ENCODE measurements around the gene KCNMB2.
"Not testable (repeated sequence)": the region's sequence is repeated elsewhere in the genome, so short reads cannot be mapped to it uniquely, and the experiment has no call there.

Gene KCNMB2

GRCh38 chr3:178851564-178851963, 315.3 kb downstream of the KCNMB2 start:
- no peak for TF ChIP-seq CTCF (IDR thresholded peaks at IDR 0.05; ENCODE audit: insufficient read depth, missing control alignments)
- DNase-seq (ENCODE audit: insufficient read length, low spot score) (no peak), FAIRE-seq (no peak)

- no peak for DNase-seq (ENCODE audit: insufficient read length, low spot score)
- no peak for TF ChIP-seq CTCF (IDR thresholded peaks at IDR 0.05; ENCODE audit: insufficient read depth, missing control alignments)
- FAIRE-seq, result no peak
Observed at GRCh38 chr3:178856804-178857203, 320.6 kb downstream of the KCNMB2 start.

GRCh38 chr3:178859386-178859785, 323.1 kb downstream of the KCNMB2 start:
- no peak for DNase-seq (ENCODE audit: insufficient read length, low spot score)
- no peak for TF ChIP-seq CTCF (IDR thresholded peaks at IDR 0.05; ENCODE audit: insufficient read depth, missing control alignments)
- no peak for FAIRE-seq

GRCh38 chr3:178859900-178860436, 323.7 kb downstream of the KCNMB2 start:
- DNase-seq (ENCODE audit: insufficient read length, low spot score); FAIRE-seq: not testable (repeated sequence)

- FAIRE-seq (no peak), DNase-seq (ENCODE audit: insufficient read length, low spot score) (no peak)
- TF ChIP-seq CTCF (IDR thresholded peaks at IDR 0.05; ENCODE audit: insufficient read depth, missing control alignments), result no peak
Observed at GRCh38 chr3:178868681-178869080, 332.4 kb downstream of the KCNMB2 start.

- no peak for FAIRE-seq
- no peak for TF ChIP-seq CTCF (IDR thresholded peaks at IDR 0.05; ENCODE audit: insufficient read depth, missing control alignments)
- DNase-seq (ENCODE audit: insufficient read length, low spot score), result no peak
Observed at GRCh38 chr3:178870085-178870484, 333.8 kb downstream of the KCNMB2 start.

- FAIRE-seq (no peak), DNase-seq (ENCODE audit: insufficient read length, low spot score) (no peak)
- no peak for TF ChIP-seq CTCF (IDR thresholded peaks at IDR 0.05; ENCODE audit: insufficient read depth, missing control alignments)
Observed at GRCh38 chr3:178875157-178875556, 338.9 kb downstream of the KCNMB2 start.

GRCh38 chr3:178875836-178876235, 339.6 kb downstream of the KCNMB2 start:
- FAIRE-seq (no peak), DNase-seq (ENCODE audit: insufficient read length, low spot score) (no peak)
- no peak for TF ChIP-seq CTCF (IDR thresholded peaks at IDR 0.05; ENCODE audit: insufficient read depth, missing control alignments)

All from D721Med (cell line).